Mesenchymal stem cell (in vitro differentiated cells and primary cell): ENCODE data around the gene ARHGEF4.

Experiments
- DNase-seq: peaks from one replicate; pipeline ENCODE4 v3.0.0-alpha.2; 2013
- H2AFZ ChIP-seq: one replicate; pipeline ENCODE4 v1.6.1; 2013; ENCODE audit warnings: low read depth, mild to moderate bottlenecking, control low read depth, inconsistent platforms, low read length, moderate library complexity
- H2AK5ac ChIP-seq: 2 replicates; pipeline ENCODE4 v1.6.1; 2013; ENCODE audit warnings: low read length, moderate library complexity, mild to moderate bottlenecking, inconsistent platforms; ENCODE audit not compliant: severe bottlenecking
- H2BK120ac ChIP-seq: one replicate; pipeline ENCODE4 v1.6.1; 2013; ENCODE audit warnings: low read depth, mild to moderate bottlenecking, inconsistent platforms, low read length, moderate library complexity
- H2BK12ac ChIP-seq, 2 experiments: one replicate each; pipeline ENCODE4 v1.6.1; 2013; ENCODE audit warnings: inconsistent platforms in 2 of 2, low read length in 2 of 2, mild to moderate bottlenecking in 2 of 2, moderate library complexity in 2 of 2, control low read depth in 1 of 2
- H2BK15ac ChIP-seq: one replicate; pipeline ENCODE4 v1.6.1; 2013; ENCODE audit warnings: mild to moderate bottlenecking, low read depth, inconsistent platforms; ENCODE audit not compliant: poor library complexity, severe bottlenecking
- H2BK5ac ChIP-seq: 2 replicates; pipeline ENCODE4 v1.6.1; 2013; ENCODE audit warnings: low read depth, mild to moderate bottlenecking, low read length, control low read depth, inconsistent platforms; ENCODE audit not compliant: poor library complexity, severe bottlenecking
- H3K14ac ChIP-seq, 2 experiments: one replicate each; pipeline ENCODE4 v1.6.1; 2013; ENCODE audit warnings: inconsistent platforms in 2 of 2, low read length in 2 of 2, control low read depth in 1 of 2, mild to moderate bottlenecking in 1 of 2, moderate library complexity in 1 of 2
- H3K18ac ChIP-seq, 2 experiments: one replicate each; pipeline ENCODE4 v1.6.1; 2013; ENCODE audit warnings: inconsistent platforms in 2 of 2, low read length in 2 of 2, control low read depth in 1 of 2, low read depth in 1 of 2, mild to moderate bottlenecking in 1 of 2
- H3K23ac ChIP-seq, 2 experiments: one replicate each; pipeline ENCODE4 v1.6.1; 2013; ENCODE audit warnings: inconsistent platforms in 2 of 2, low read length in 2 of 2, mild to moderate bottlenecking in 2 of 2, moderate library complexity in 2 of 2, control low read depth in 1 of 2
- H3K27ac ChIP-seq: 2 replicates; pipeline ENCODE4 v1.5.1; 2013; ENCODE audit warnings: mild to moderate bottlenecking, moderate library complexity, low read length, control low read depth, inconsistent platforms; ENCODE audit not compliant: poor library complexity, severe bottlenecking
- H3K27me3 ChIP-seq, 2 experiments: 2 replicates each; pipeline versions ENCODE4 v1.6.1 to v1.7.0; 2013; ENCODE audit warnings: low read length in 2 of 2, mild to moderate bottlenecking in 2 of 2, moderate library complexity in 2 of 2, control low read depth in 1 of 2, inconsistent platforms in 1 of 2; ENCODE audit not compliant: control insufficient read depth in 1 of 2, insufficient read depth in 1 of 2
- H3K36me3 ChIP-seq, 2 experiments: 2 replicates each; pipeline versions ENCODE4 v1.6.1 to v1.7.0; 2013; ENCODE audit warnings: low read length in 2 of 2, control low read depth in 1 of 2, inconsistent platforms in 1 of 2, low read depth in 1 of 2, mild to moderate bottlenecking in 1 of 2; ENCODE audit not compliant: insufficient read depth in 2 of 2, control insufficient read depth in 1 of 2
- H3K4ac ChIP-seq, 2 experiments: one replicate each; pipeline ENCODE4 v1.6.1; 2013; ENCODE audit warnings: inconsistent platforms in 2 of 2, low read length in 2 of 2, mild to moderate bottlenecking in 2 of 2, moderate library complexity in 2 of 2, control low read depth in 1 of 2, low read depth in 1 of 2
- H3K4me1 ChIP-seq: 2 replicates; pipeline ENCODE4 v1.6.1; 2013; ENCODE audit warnings: low read depth, low read length, control low read depth; ENCODE audit not compliant: control insufficient read depth, insufficient read depth
- H3K4me2 ChIP-seq: 2 replicates; pipeline ENCODE4 v1.6.1; 2013; ENCODE audit warnings: low read length, mild to moderate bottlenecking, inconsistent platforms; ENCODE audit not compliant: poor library complexity, severe bottlenecking
- H3K4me3 ChIP-seq, 2 experiments: 2 replicates each; pipeline versions ENCODE4 v1.5.1 to v1.7.0; 2013; ENCODE audit warnings: low read length in 2 of 2, mild to moderate bottlenecking in 2 of 2, control low read depth in 1 of 2, low read depth in 1 of 2; ENCODE audit not compliant: insufficient read depth in 1 of 2
- H3K79me1 ChIP-seq: replicated peaks from 2 replicates; pipeline ENCODE4 v1.6.1; 2013; ENCODE audit warnings: mild to moderate bottlenecking, control low read depth, low read length, inconsistent platforms; ENCODE audit not compliant: poor library complexity, severe bottlenecking
- H3K9ac ChIP-seq: 2 replicates; pipeline ENCODE4 v1.7.0; 2013; ENCODE audit warnings: mild to moderate bottlenecking, low read length, moderate library complexity
- H3K9me3 ChIP-seq: 2 replicates; pipeline ENCODE4 v1.7.0; 2013; ENCODE audit warnings: mild to moderate bottlenecking, low read length; ENCODE audit not compliant: control insufficient read depth
- H4K8ac ChIP-seq: one replicate; pipeline ENCODE4 v1.6.1; 2013; ENCODE audit warnings: inconsistent platforms, mild to moderate bottlenecking, low read length, moderate library complexity
- H4K91ac ChIP-seq: one replicate; pipeline ENCODE4 v1.6.1; 2013; ENCODE audit warnings: mild to moderate bottlenecking, low read length, inconsistent platforms
- WGBS: methylation state at CpG from one replicate; pipeline ENCODE4 v1.1.7; 2013; ENCODE audit warnings: mixed read lengths; 5-methylcytosine and 5-hydroxymethylcytosine counted together

ARHGEF4 gene

GRCh38 chr2:131026919-131027318 is 190.2 kb downstream of the ARHGEF4 start:
- Histone ChIP-seq H4K8ac (no peak overlapping the region), H2AK5ac (no peak overlapping the region), H3K27me3 (peaks cover 4 to 14% of the 10 kb centered on the region in 2 experiments), H3K9ac (no peak overlapping the region), H4K91ac (no peak overlapping the region), H3K4me2 (no peak overlapping the region), H3K4ac (no peak overlapping the region), H3K18ac (no peak overlapping the region), H2BK5ac (no peak overlapping the region), H3K79me1 (no peaks in the 10 kb centered on the region), H2BK15ac (no peak overlapping the region), H2BK120ac (no peak overlapping the region), H2BK12ac (no peak overlapping the region), H3K9me3 (peaks cover 14% of the 10 kb centered on the region), H3K14ac (no peak overlapping the region), H2AFZ (no peak overlapping the region), H3K23ac (no peak overlapping the region), H3K36me3 (no peaks in the 10 kb centered on the region), H3K4me3 (no peak overlapping the region), H3K4me1 (no peaks in the 10 kb centered on the region), H3K27ac (no peak overlapping the region)
- 52% methylated on average over 5 of the region's 5 CpGs for WGBS
- no peak for DNase-seq

GRCh38 chr2:131027566-131028528 is 191.1 kb downstream of the ARHGEF4 start:
- H3K14ac ChIP-seq, result no peak overlapping the region
- no peak overlapping the region for H2BK15ac ChIP-seq
- peaks cover 14% of the 10 kb centered on the region for H3K9me3 ChIP-seq
- H3K4ac ChIP-seq, result no peak overlapping the region
- no peak overlapping the region for H4K8ac ChIP-seq
- no peaks in the 10 kb centered on the region for H3K36me3 ChIP-seq
- no peaks in the 10 kb centered on the region for H3K79me1 ChIP-seq
- no peak overlapping the region for H3K27ac ChIP-seq
- no peak overlapping the region for H3K18ac ChIP-seq
- no peak overlapping the region for H2AK5ac ChIP-seq
- no peaks in the 10 kb centered on the region for H3K4me1 ChIP-seq
- no peak overlapping the region for H2BK5ac ChIP-seq
- WGBS, result 77% methylated on average over 12 of the region's 12 CpGs
- no peak overlapping the region for H3K4me2 ChIP-seq
- peaks cover 11 to 21% of the 10 kb centered on the region in 2 experiments for H3K27me3 ChIP-seq
- no peak overlapping the region for H2AFZ ChIP-seq
- no peak overlapping the region for H4K91ac ChIP-seq
- no peak overlapping the region for H2BK120ac ChIP-seq
- no peak overlapping the region for H2BK12ac ChIP-seq
- no peak overlapping the region for H3K23ac ChIP-seq
- no peak for DNase-seq
- H3K9ac ChIP-seq, result no peak overlapping the region
- no peak overlapping the region for H3K4me3 ChIP-seq

GRCh38 chr2:131029812-131030211 is 193.1 kb downstream of the ARHGEF4 start:
- Histone ChIP-seq H2BK15ac (no peak overlapping the region), H3K9me3 (peaks cover 14% of the 10 kb centered on the region), H3K4me1 (peaks cover 5% of the 10 kb centered on the region), H3K14ac (peak overlapping the region in 1 of 2 experiments; percentile 80), H2AFZ (no peak overlapping the region), H3K23ac (no peak overlapping the region), H3K18ac (no peak overlapping the region), H3K4me3 (no peak overlapping the region), H2BK12ac (no peak overlapping the region), H3K79me1 (no peaks in the 10 kb centered on the region), H2AK5ac (no peak overlapping the region), H4K91ac (no peak overlapping the region), H2BK5ac (no peak overlapping the region), H2BK120ac (no peak overlapping the region), H3K27ac (no peak overlapping the region), H3K4me2 (no peak overlapping the region), H3K27me3 (peaks cover 27 to 33% of the 10 kb centered on the region in 2 experiments), H3K36me3 (no peaks in the 10 kb centered on the region), H3K4ac (no peak overlapping the region), H3K9ac (no peak overlapping the region), H4K8ac (no peak overlapping the region)
- no peak for DNase-seq
- WGBS, result 72% methylated on average over 8 of the region's 8 CpGs

- Histone ChIP-seq H4K91ac (no peak overlapping the region), H3K4me2 (no peak overlapping the region), H3K23ac (no peak overlapping the region), H3K4ac (no peak overlapping the region), H3K4me3 (no peak overlapping the region), H2BK5ac (no peak overlapping the region), H2BK15ac (no peak overlapping the region), H3K27ac (no peak overlapping the region), H2AK5ac (no peak overlapping the region), H3K27me3 (peaks cover 27 to 31% of the 10 kb centered on the region in 2 experiments), H3K9ac (no peak overlapping the region), H2AFZ (no peak overlapping the region), H3K9me3 (peaks cover 13% of the 10 kb centered on the region), H3K79me1 (no peaks in the 10 kb centered on the region), H2BK120ac (no peak overlapping the region), H3K14ac (no peak overlapping the region), H4K8ac (no peak overlapping the region), H3K18ac (no peak overlapping the region), H3K4me1 (peaks cover 11% of the 10 kb centered on the region), H2BK12ac (no peak overlapping the region), H3K36me3 (no peaks in the 10 kb centered on the region)
- no peak for DNase-seq
- 79% methylated on average over 11 of the region's 13 CpGs for WGBS
Measured at GRCh38 chr2:131030478-131030971, 193.8 kb downstream of the ARHGEF4 start.
